Measurements from ENCODE around the gene PEA15. TPM values are rescaled to one million over a fixed set of nuclear protein-coding genes. Genes with fewer than 3 reads are reported as not detected.

Gene PEA15
- total and polyA plus RNA-seq, 2 of the 8 experiments (the other 6 are each of a cell fraction or from before 2014, with no cell fraction given), result 71.3 to 75.1 TPM

GRCh38 chr1:160251687-160252526, 46.7 kb downstream of the PEA15 start (continued):
- no peak for TF ChIP-seq CBX8 (IDR thresholded peaks at IDR 0.05; ENCODE audit: borderline replicate concordance, low read depth, low read length)
- TF ChIP-seq CEBPB (IDR thresholded peaks at IDR 0.05; ENCODE audit: low read depth, low read length), result peak; percentile 95
- TF ChIP-seq TCF12 (IDR thresholded peaks at IDR 0.05; ENCODE audit: low read depth, low read length), result no peak
